GM18505 (cell line): Measurements from ENCODE around the gene CNN3.
A peak's percentile ranks its signal among the peaks of the same experiment; 100 is the strongest.

Experiments
- ATAC-seq: cut with Tn5 transposase; IDR thresholded peaks from one replicate; pipeline ENCODE4 v1.9.1; 2021; ENCODE audit not compliant: unreplicated experiment
- POLR2A ChIP-seq: IDR thresholded peaks from 4 replicates; pipeline ENCODE4 v1.6.1; 2011; ENCODE audit warnings: borderline replicate concordance; ENCODE audit not compliant: insufficient read depth, insufficient read length; ENCODE audit errors: extremely low read depth

CNN3 gene

GRCh38 chr1:94926915-94927404 is at the start of gene CNN3:
TSS of gene CNN3 (minus strand) at chr1:94927110. CDS start at chr1:94926894, 216 bp downstream.
- TF ChIP-seq POLR2A: peak; percentile 52
- peak; percentile 85 for ATAC-seq

GRCh38 chr1:94974824-94975223 is 47.9 kb upstream of the CNN3 start:
- no peak for TF ChIP-seq POLR2A
- no peak for ATAC-seq

- no peak for ATAC-seq
- TF ChIP-seq POLR2A: no peak
These were observed 47.3 kb upstream of the CNN3 start for GRCh38 chr1:94974241-94974640.

GRCh38 chr1:94973309-94973922 is 46.5 kb upstream of the CNN3 start:
- ATAC-seq: no peak
- TF ChIP-seq POLR2A: no peak

GRCh38 chr1:94971491-94971924 is 44.6 kb upstream of the CNN3 start:
- no peak for ATAC-seq

GRCh38 chr1:94970783-94971182 is 43.9 kb upstream of the CNN3 start:
- no peak for TF ChIP-seq POLR2A
- ATAC-seq: no peak

More at GRCh38 chr1:94971491-94971924, 44.6 kb upstream of the CNN3 start:
- TF ChIP-seq POLR2A: no peak

GRCh38 chr1:94969137-94969536 is 42.2 kb upstream of the CNN3 start:
- no peak for ATAC-seq
- TF ChIP-seq POLR2A: no peak

GRCh38 chr1:94966033-94966432 is 39.1 kb upstream of the CNN3 start:
- ATAC-seq: no peak
- TF ChIP-seq POLR2A: no peak

- no peak for ATAC-seq
- TF ChIP-seq POLR2A: no peak
These were observed 37.0 kb upstream of the CNN3 start for GRCh38 chr1:94963864-94964263.

- ATAC-seq: peak; percentile 94
- TF ChIP-seq POLR2A: no peak
These were observed 35.7 kb upstream of the CNN3 start for GRCh38 chr1:94962409-94963265.

GRCh38 chr1:94961988-94962387 is 35.1 kb upstream of the CNN3 start:
- TF ChIP-seq POLR2A: no peak
- no peak for ATAC-seq

- TF ChIP-seq POLR2A: no peak
- ATAC-seq: no peak
These were observed 34.7 kb upstream of the CNN3 start for GRCh38 chr1:94961582-94961981.

- no peak for ATAC-seq
- no peak for TF ChIP-seq POLR2A
These were observed 31.2 kb upstream of the CNN3 start for GRCh38 chr1:94958081-94958480.
